Measurements from ENCODE around the gene COL20A1.

DNA sequence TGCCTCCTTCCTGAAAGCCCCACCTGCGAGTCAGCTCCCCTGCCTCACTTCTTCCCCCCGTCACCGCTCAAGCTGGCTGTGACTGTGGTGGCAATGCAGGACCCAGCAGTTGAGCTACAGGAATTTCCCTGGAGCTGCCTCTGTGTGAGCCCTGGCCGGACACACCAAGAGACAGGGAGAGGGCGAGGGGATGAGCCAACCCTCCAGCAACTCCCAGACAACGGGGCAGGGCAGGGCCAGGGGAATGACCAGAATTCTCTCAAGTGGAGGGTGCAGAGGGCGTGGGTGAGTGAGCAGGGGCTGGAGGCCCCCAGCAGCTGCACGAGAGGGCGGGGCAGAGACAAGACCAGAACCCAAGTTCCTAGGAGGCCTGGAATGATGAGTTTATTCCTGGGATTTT lies 25.3 kb upstream of the COL20A1 start:
- TF ChIP-seq, protein P1, sequence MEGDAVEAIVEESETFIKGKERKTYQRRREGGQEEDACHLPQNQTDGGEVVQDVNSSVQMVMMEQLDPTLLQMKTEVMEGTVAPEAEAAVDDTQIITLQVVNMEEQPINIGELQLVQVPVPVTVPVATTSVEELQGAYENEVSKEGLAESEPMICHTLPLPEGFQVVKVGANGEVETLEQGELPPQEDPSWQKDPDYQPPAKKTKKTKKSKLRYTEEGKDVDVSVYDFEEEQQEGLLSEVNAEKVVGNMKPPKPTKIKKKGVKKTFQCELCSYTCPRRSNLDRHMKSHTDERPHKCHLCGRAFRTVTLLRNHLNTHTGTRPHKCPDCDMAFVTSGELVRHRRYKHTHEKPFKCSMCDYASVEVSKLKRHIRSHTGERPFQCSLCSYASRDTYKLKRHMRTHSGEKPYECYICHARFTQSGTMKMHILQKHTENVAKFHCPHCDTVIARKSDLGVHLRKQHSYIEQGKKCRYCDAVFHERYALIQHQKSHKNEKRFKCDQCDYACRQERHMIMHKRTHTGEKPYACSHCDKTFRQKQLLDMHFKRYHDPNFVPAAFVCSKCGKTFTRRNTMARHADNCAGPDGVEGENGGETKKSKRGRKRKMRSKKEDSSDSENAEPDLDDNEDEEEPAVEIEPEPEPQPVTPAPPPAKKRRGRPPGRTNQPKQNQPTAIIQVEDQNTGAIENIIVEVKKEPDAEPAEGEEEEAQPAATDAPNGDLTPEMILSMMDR (IDR thresholded peaks at IDR 0.05; ENCODE audit: insufficient read depth, low read depth, low read length): no peak
- no peak for TF ChIP-seq EZH2 (IDR thresholded peaks at IDR 0.05; ENCODE audit: insufficient read depth, low read length)
